GM19240 (cell line): Measurements from ENCODE around the gene CNTN2.

Experiments used
- DNase-seq: peaks from one replicate; pipeline ENCODE4 v3.0.0; 2011; ENCODE audit warnings: low spot score; ENCODE audit not compliant: insufficient read length

The CNTN2 gene

GRCh38 chr1:205056188-205056611 is 13.2 kb downstream of the CNTN2 start:
- DNase-seq, result no peak

- no peak for DNase-seq
These were observed 14.1 kb downstream of the CNTN2 start for GRCh38 chr1:205056956-205057568.

DNA sequence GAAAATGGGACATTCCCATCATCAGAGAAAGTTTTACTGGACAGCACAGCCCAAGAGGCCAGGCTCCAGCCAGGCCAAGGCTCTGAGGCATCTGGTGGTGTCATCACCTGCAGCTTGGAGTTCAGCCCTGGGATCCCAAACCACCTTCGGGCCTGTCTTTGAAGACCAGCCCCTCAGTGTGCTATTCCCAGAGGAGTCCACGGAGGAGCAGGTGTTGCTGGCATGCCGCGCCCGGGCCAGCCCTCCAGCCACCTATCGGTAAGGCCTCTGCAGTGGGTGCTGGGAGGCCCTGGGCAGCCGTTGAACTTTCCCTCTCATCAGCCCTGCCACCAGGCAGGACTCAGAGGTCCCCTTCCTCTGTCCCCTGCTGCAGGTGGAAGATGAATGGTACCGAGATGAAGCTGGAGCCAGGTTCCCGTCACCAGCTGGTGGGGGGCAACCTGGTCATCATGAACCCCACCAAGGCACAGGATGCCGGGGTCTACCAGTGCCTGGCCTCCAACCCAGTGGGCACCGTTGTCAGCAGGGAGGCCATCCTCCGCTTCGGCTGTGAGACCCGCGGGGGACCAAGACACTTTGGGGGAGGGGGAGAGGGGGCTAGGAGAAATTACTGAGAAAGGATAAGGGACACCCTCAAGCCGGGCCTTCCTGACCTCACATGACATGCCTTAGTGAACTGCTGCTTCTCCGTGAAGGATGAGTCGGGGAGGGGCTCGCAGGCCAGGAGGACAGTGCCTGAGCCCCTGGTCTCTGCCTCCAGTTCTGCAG is 15.0 kb downstream of the CNTN2 start:
- DNase-seq, result no peak

GRCh38 chr1:205058853-205059252 is 15.8 kb downstream of the CNTN2 start:
- DNase-seq, result no peak

DNA sequence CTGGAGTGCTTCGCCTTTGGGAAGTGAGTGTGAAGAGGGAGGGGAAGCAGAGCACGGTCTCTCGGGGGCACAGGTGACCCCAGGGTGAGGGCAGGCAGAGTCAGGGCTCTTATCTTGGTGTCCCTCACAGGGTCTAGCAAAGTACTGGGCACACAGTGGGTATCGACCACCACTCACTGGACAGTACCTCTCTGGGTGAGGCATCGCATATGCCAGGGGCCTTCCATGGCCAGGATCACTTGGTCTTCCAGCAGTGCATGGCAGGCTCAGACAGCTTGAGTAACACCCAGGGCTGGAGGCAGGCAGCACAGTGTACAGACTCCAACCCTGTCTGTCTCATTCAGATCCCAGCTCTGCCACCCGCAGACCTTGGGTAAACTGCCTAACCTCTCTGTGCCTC is 16.6 kb downstream of the CNTN2 start:
- no peak for DNase-seq

- DNase-seq, result no peak
These were observed 17.7 kb downstream of the CNTN2 start for GRCh38 chr1:205060746-205061145.

GRCh38 chr1:205061227-205061626 is 18.2 kb downstream of the CNTN2 start:
- DNase-seq, result no peak

GRCh38 chr1:205061665-205062069 is 18.7 kb downstream of the CNTN2 start:
- peak; percentile 64 for DNase-seq

DNA sequence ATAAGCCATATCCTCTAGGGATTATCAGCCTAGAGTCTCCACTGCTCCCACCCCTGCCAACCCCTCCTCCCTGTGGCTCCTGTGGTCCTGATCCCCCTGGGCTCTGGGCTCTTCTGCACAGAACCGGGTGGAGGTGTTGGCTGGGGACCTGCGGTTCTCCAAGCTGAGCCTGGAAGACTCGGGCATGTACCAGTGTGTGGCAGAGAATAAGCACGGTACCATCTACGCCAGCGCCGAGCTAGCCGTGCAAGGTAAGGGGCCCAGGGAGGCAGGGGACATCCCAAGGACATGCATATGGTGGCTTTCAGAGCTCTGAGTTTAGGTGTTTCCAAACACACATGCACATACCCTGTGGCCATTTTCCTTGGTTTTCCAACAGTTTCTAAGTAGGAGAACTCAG is 19.3 kb downstream of the CNTN2 start:
- no peak for DNase-seq

DNA sequence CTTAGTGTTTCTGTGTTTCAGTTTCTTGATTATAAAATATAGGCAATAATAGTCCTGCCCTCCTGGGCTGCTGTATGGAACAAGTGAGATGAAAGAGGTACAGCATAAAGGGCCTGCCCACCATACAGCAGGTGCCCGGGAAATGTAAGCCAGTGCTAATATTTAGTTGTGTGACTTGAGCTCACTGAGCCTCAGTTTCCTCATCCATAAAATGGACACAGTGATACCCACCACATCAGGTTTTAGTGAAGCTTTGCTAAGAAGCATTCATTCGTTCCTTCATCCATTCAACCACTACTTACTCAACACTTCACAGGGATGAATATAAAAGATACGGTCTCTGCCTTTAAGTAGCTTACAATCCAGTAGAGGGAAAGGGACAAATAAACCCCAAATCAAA is 19.9 kb downstream of the CNTN2 start:
- no peak for DNase-seq

GRCh38 chr1:205064301-205064700 is 21.3 kb downstream of the CNTN2 start:
- no peak for DNase-seq

- DNase-seq, result no peak
These were observed 21.8 kb downstream of the CNTN2 start for GRCh38 chr1:205064741-205065316.

GRCh38 chr1:205065666-205066065 is 22.7 kb downstream of the CNTN2 start:
- DNase-seq, result no peak

GRCh38 chr1:205066141-205066818 is 23.3 kb downstream of the CNTN2 start:
- DNase-seq, result no peak

- DNase-seq, result no peak
These were observed 24.0 kb downstream of the CNTN2 start for GRCh38 chr1:205067031-205067430.

DNA sequence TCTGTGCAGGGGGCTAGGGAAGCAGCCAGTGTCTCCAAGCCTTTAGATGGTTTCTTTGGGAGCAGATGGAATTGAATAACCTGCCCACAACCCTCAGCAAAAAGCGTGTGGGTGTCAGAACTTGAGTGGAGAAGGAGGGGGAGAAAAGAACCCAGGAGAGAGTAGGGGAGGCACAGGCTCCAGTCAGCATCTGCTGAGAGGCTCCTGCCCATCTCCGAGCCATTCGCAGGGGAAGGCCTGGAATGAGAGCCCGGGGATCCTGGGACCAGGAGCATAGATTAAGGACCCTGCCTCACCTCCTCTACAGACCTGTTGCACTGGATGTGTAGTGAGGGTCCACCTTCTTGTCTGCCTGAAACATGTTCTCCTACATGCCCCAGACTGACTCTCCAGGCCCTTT is 25.0 kb downstream of the CNTN2 start:
- no peak for DNase-seq

DNA sequence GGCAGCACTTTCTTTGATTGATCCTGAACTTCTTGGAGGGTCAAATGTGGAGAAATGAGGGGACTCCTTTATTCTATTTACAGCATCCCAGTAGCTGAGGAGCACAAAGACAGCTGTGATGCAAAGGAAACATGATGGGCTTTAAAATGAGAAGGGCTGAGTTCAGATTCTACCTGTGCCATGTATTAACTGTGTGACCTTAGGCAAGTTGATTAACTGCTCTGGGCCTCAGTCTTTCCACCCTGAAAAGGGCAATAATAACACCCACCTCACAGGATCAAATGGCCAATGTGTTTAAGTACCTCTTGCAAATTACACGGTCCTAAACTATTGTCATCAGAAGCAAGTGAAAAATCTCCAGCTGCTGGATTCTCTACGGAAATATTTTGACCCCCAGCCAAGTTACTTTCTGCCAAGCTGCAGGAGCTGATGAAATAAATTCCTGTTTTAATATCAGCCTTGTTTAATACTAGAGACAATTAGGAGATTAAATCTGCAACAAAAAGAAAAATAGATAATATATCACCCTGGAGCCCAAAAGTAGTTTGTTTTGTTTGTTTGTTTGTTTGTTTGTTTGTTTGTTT is 25.5 kb downstream of the CNTN2 start:
- no peak for DNase-seq

GRCh38 chr1:205069371-205070125 is 26.5 kb downstream of the CNTN2 start:
- no peak for DNase-seq

GRCh38 chr1:205071028-205071409 is 28.0 kb downstream of the CNTN2 start:
- DNase-seq, result no peak

GRCh38 chr1:205071801-205072200 is 28.8 kb downstream of the CNTN2 start:
- no peak for DNase-seq

GRCh38 chr1:205072286-205072685 is 29.3 kb downstream of the CNTN2 start:
- no peak for DNase-seq
